Panc1 (cell line): ENCODE data around the gene FAAP20.

Experiments used
- POLR2AphosphoS5 ChIP-seq: IDR thresholded peaks from 2 replicates; pipeline ENCODE4 v1.6.1; 2012; ENCODE audit warnings: mild to moderate bottlenecking, low read depth, low read length, moderate library complexity
- TCF7L2 ChIP-seq: IDR thresholded peaks from 2 replicates; pipeline ENCODE4 v1.6.1; 2011; ENCODE audit warnings: mild to moderate bottlenecking, low read depth, low read length, inconsistent platforms
- TF ChIP-seq, protein P1 (sequence below): fragments of 450-650 bp; IDR thresholded peaks from 2 replicates; pipeline ENCODE4 v1.5.1; 2017; ENCODE audit warnings: mild to moderate bottlenecking
- TF ChIP-seq, protein P2 (sequence below), 2 experiments: IDR thresholded peaks; 2 replicates each; pipeline ENCODE4 v1.6.1; 2011 to 2012; ENCODE audit warnings: low read depth in 2 of 2, control low read depth in 1 of 2, low read length in 1 of 2, mild to moderate bottlenecking in 1 of 2, moderate library complexity in 1 of 2; ENCODE audit not compliant: insufficient read depth in 1 of 2

GRCh38 chr1:2150801-2151200, 43.8 kb downstream of the FAAP20 start:
- TF ChIP-seq, protein P1, sequence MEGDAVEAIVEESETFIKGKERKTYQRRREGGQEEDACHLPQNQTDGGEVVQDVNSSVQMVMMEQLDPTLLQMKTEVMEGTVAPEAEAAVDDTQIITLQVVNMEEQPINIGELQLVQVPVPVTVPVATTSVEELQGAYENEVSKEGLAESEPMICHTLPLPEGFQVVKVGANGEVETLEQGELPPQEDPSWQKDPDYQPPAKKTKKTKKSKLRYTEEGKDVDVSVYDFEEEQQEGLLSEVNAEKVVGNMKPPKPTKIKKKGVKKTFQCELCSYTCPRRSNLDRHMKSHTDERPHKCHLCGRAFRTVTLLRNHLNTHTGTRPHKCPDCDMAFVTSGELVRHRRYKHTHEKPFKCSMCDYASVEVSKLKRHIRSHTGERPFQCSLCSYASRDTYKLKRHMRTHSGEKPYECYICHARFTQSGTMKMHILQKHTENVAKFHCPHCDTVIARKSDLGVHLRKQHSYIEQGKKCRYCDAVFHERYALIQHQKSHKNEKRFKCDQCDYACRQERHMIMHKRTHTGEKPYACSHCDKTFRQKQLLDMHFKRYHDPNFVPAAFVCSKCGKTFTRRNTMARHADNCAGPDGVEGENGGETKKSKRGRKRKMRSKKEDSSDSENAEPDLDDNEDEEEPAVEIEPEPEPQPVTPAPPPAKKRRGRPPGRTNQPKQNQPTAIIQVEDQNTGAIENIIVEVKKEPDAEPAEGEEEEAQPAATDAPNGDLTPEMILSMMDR: no peak
- TF ChIP-seq, protein P2, sequence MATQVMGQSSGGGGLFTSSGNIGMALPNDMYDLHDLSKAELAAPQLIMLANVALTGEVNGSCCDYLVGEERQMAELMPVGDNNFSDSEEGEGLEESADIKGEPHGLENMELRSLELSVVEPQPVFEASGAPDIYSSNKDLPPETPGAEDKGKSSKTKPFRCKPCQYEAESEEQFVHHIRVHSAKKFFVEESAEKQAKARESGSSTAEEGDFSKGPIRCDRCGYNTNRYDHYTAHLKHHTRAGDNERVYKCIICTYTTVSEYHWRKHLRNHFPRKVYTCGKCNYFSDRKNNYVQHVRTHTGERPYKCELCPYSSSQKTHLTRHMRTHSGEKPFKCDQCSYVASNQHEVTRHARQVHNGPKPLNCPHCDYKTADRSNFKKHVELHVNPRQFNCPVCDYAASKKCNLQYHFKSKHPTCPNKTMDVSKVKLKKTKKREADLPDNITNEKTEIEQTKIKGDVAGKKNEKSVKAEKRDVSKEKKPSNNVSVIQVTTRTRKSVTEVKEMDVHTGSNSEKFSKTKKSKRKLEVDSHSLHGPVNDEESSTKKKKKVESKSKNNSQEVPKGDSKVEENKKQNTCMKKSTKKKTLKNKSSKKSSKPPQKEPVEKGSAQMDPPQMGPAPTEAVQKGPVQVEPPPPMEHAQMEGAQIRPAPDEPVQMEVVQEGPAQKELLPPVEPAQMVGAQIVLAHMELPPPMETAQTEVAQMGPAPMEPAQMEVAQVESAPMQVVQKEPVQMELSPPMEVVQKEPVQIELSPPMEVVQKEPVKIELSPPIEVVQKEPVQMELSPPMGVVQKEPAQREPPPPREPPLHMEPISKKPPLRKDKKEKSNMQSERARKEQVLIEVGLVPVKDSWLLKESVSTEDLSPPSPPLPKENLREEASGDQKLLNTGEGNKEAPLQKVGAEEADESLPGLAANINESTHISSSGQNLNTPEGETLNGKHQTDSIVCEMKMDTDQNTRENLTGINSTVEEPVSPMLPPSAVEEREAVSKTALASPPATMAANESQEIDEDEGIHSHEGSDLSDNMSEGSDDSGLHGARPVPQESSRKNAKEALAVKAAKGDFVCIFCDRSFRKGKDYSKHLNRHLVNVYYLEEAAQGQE (IDR thresholded peaks at IDR 0.05; ENCODE audit: insufficient read depth in 1 of 2, low read depth in 2 of 2, low read length in 1 of 2): no peak
- no peak for TF ChIP-seq POLR2AphosphoS5
- no peak for TF ChIP-seq TCF7L2
